Caco-2 (cell line): ENCODE measurements around the gene WDR41. TPM values are rescaled to one million over a fixed set of nuclear protein-coding genes. Genes with fewer than 3 reads are reported as not detected.

Source experiments
- BruUV-seq: library from RNA; stranded (reverse); fragments of 400-500 nt; replicated peaks from 2 replicates; lab custom pipeline; 2021; lab: Mats Ljungman, UMichigan
- CTCF ChIA-PET: fragments of 300-600 bp; sonication (Branson Sonifier 250); formaldehyde crosslinking; loops from one replicate; lab custom pipeline; 2022; ENCODE audit warnings: antibody characterized with exemption; lab: Charles Lee
- POLR2A ChIA-PET: fragments of 300-600 bp; sonication (Branson Sonifier 250); formaldehyde crosslinking; loops from one replicate; lab custom pipeline; 2022; ENCODE audit warnings: antibody characterized with exemption; lab: Charles Lee
- DNase-seq, 2 experiments: peaks; one replicate each; pipeline versions ENCODE4 v3.0.0 to v3.0.0-alpha.2; 2020 to 2022
- H3K27me3 ChIP-seq: replicated peaks from 2 replicates; pipeline ENCODE4 v1.6.0; 2011; ENCODE audit warnings: low read length; ENCODE audit not compliant: control insufficient read depth, insufficient read depth
- H3K36me3 ChIP-seq: 2 replicates; pipeline ENCODE4 v1.5.1; 2011; ENCODE audit warnings: low read length; ENCODE audit not compliant: control insufficient read depth, insufficient read depth
- H3K4me1 ChIP-seq: fragments of 250-450 bp; sonication (Bioruptor Pico); 2 replicates; pipeline ENCODE4 v1.5.1; 2020; ENCODE audit warnings: mild to moderate bottlenecking
- H3K4me3 ChIP-seq: 2 replicates; pipeline ENCODE4 v1.5.1; 2011; ENCODE audit warnings: low read depth, mild to moderate bottlenecking, control low read depth, low read length
- H3K9me3 ChIP-seq: fragments of 250-450 bp; sonication (Bioruptor Pico); 2 replicates; pipeline ENCODE4 v1.5.1; 2020; ENCODE audit warnings: mild to moderate bottlenecking, moderate library complexity
- H3K27ac Mint-ChIP-seq: one replicate; pipeline ENCODE4 v1.8.0; 2022; ENCODE audit warnings: mixed read lengths; ENCODE audit not compliant: unreplicated experiment
- H3K27me3 Mint-ChIP-seq: one replicate; pipeline ENCODE4 v1.8.0; 2022; ENCODE audit warnings: mixed read lengths; ENCODE audit not compliant: insufficient read depth, unreplicated experiment
- H3K36me3 Mint-ChIP-seq: one replicate; pipeline ENCODE4 v1.8.0; 2022; ENCODE audit warnings: mild to moderate bottlenecking, mixed read lengths; ENCODE audit not compliant: insufficient read depth, unreplicated experiment
- H3K4me1 Mint-ChIP-seq: one replicate; pipeline ENCODE4 v1.8.0; 2022; ENCODE audit warnings: low read depth, mixed read lengths; ENCODE audit not compliant: unreplicated experiment
- H3K4me3 Mint-ChIP-seq: one replicate; pipeline ENCODE4 v1.8.0; 2022; ENCODE audit warnings: mild to moderate bottlenecking, moderate library complexity, mixed read lengths; ENCODE audit not compliant: unreplicated experiment
- H3K9me3 Mint-ChIP-seq: one replicate; pipeline ENCODE4 v1.8.0; 2022; ENCODE audit warnings: mixed read lengths; ENCODE audit not compliant: unreplicated experiment
- CTCF ChIP-seq, 2 experiments: fragments of 200-600 bp in 1 of 2; IDR thresholded peaks; 1 replicate in 1 of 2; 2 replicates in 1 of 2; pipeline versions ENCODE4 v1.5.1 to v1.8.0; 2011 to 2022; ENCODE audit warnings: antibody characterized with exemption in 1 of 2, control low read depth in 1 of 2, inconsistent platforms in 1 of 2, low read depth in 1 of 2, low read length in 1 of 2, mild to moderate bottlenecking in 1 of 2, moderate library complexity in 1 of 2; ENCODE audit not compliant: insufficient read depth in 1 of 2, severe bottlenecking in 1 of 2, unreplicated experiment in 1 of 2
- intact Hi-C: fragments of 100-400 bp; cut with micrococcal nuclease; formaldehyde crosslinking; loops from one replicate; pipeline ENCODE4 v1.10.0; 2022; ENCODE audit not compliant: unreplicated experiment
- total RNA-seq: library from RNA; stranded (reverse); gene quantifications from 2 replicates; pipeline ENCODE4 v1.2.3, GENCODE V29; 2022

WDR41 gene
- total RNA-seq, 1 experiment from 2014 or later: 64.1 TPM

DNA sequence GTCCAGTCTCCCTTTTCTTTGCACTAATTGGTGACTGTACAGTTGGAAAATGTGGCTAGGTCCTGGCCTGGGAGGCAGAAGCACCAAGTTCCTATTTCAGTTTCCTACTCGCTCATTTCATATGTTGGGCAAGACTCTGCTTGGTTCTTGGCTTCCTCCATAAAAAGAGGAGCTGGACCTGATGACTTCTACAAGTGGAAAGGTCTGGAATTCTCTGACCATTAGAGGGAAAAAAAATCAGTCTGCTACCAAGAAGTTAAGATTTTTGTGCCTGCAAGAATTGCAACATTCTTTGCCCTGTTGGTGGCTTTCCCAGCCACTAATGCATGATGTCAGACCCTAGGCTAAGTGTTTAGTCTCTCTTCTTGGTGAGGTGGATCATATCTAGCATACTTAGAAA, 91.5 kb downstream of the WDR41 start:
- no peak overlapping the region for H3K27ac Mint-ChIP-seq
- Histone ChIP-seq H3K4me1 (peaks cover 30% of the 10 kb centered on the region), H3K4me3 (no peak overlapping the region), H3K36me3 (no peaks in the 10 kb centered on the region), H3K9me3 (no peaks in the 10 kb centered on the region), H3K27me3 (no peaks in the 10 kb centered on the region)
- DNase-seq: no peak
- H3K36me3 Mint-ChIP-seq: no peaks in the 10 kb centered on the region
- POLR2A ChIA-PET: no interaction called here
- intact Hi-C loops: no loop called here
- no peak for TF ChIP-seq CTCF (IDR thresholded peaks at IDR 0.05; ENCODE audit: insufficient read depth in 1 of 2, low read depth in 1 of 2, low read length in 1 of 2, severe bottlenecking in 1 of 2, unreplicated experiment in 1 of 2)
- no TSS peak for BruUV-seq
- no peak overlapping the region for H3K4me3 Mint-ChIP-seq
- CTCF ChIA-PET: no interaction called here
- peaks cover 6% of the 10 kb centered on the region for H3K9me3 Mint-ChIP-seq
- peaks cover 28% of the 10 kb centered on the region for H3K4me1 Mint-ChIP-seq
- H3K27me3 Mint-ChIP-seq: no peaks in the 10 kb centered on the region

GRCh38 chr5:77398896-77399295, 93.2 kb downstream of the WDR41 start:
- Mint-ChIP-seq H3K36me3 (no peaks in the 10 kb centered on the region), H3K27ac (peak overlapping the region; percentile 72), H3K9me3 (no peaks in the 10 kb centered on the region), H3K4me3 (no peak overlapping the region), H3K4me1 (peaks cover 28% of the 10 kb centered on the region), H3K27me3 (no peaks in the 10 kb centered on the region)
- ChIA-PET POLR2A (no interaction called here), CTCF (no interaction called here)
- peak; percentile 27 to 47 for DNase-seq
- BruUV-seq: no TSS peak
- Histone ChIP-seq H3K4me3 (no peak overlapping the region), H3K4me1 (peaks cover 34% of the 10 kb centered on the region), H3K36me3 (no peaks in the 10 kb centered on the region), H3K9me3 (no peaks in the 10 kb centered on the region), H3K27me3 (no peaks in the 10 kb centered on the region)
- intact Hi-C loops: no loop called here
- no peak for TF ChIP-seq CTCF (IDR thresholded peaks at IDR 0.05; ENCODE audit: insufficient read depth in 1 of 2, low read depth in 1 of 2, low read length in 1 of 2, severe bottlenecking in 1 of 2, unreplicated experiment in 1 of 2)

- no peak overlapping the region for H3K4me3 Mint-ChIP-seq
- no peaks in the 10 kb centered on the region for H3K9me3 Mint-ChIP-seq
- CTCF ChIA-PET: no interaction called here
- DNase-seq: no peak
- peaks cover 38% of the 10 kb centered on the region for H3K4me1 ChIP-seq
- H3K36me3 Mint-ChIP-seq: no peaks in the 10 kb centered on the region
- H3K27me3 ChIP-seq: no peaks in the 10 kb centered on the region
- H3K27ac Mint-ChIP-seq: peak overlapping the region; percentile 72
- H3K36me3 ChIP-seq: no peaks in the 10 kb centered on the region
- intact Hi-C loops: no loop called here
- no peak overlapping the region for H3K4me3 ChIP-seq
- BruUV-seq: no TSS peak
- no peak for TF ChIP-seq CTCF (IDR thresholded peaks at IDR 0.05; ENCODE audit: insufficient read depth in 1 of 2, low read depth in 1 of 2, low read length in 1 of 2, severe bottlenecking in 1 of 2, unreplicated experiment in 1 of 2)
- H3K9me3 ChIP-seq: no peaks in the 10 kb centered on the region
- POLR2A ChIA-PET: interaction anchor here (0.6 kb wide), 1 partner anchor 92 kb away, joined by 4 read pairs; no protein-coding TSS in a partner anchor
- H3K27me3 Mint-ChIP-seq: no peaks in the 10 kb centered on the region
- H3K4me1 Mint-ChIP-seq: peaks cover 29% of the 10 kb centered on the region
Observed at GRCh38 chr5:77398458-77398857, 93.7 kb downstream of the WDR41 start.
